Body of pancreas (tissue), 4 donors: ENCODE measurements around the gene KLHL18.

Experiments used
- POLR2A ChIP-seq, 3 donors: fragments of 450-650 bp; IDR thresholded peaks; one replicate each; pipeline ENCODE4 v1.6.1; 2016; ENCODE audit warnings: antibody characterized with exemption in 3 of 3, mild to moderate bottlenecking in 2 of 3
- TF ChIP-seq, protein P1 (sequence below), 7 experiments: fragments of 450-650 bp in 4 of 7; fragments of 200-600 bp in 3 of 7; sonication (generic) in 3 of 7; IDR thresholded peaks; one replicate each; pipeline ENCODE4 v1.5.1; 2016 to 2019; ENCODE audit warnings: antibody characterized with exemption in 7 of 7

GRCh38 chr3:47250309-47251060 lies 32.3 kb upstream of the KLHL18 start:
- TF ChIP-seq, protein P1, sequence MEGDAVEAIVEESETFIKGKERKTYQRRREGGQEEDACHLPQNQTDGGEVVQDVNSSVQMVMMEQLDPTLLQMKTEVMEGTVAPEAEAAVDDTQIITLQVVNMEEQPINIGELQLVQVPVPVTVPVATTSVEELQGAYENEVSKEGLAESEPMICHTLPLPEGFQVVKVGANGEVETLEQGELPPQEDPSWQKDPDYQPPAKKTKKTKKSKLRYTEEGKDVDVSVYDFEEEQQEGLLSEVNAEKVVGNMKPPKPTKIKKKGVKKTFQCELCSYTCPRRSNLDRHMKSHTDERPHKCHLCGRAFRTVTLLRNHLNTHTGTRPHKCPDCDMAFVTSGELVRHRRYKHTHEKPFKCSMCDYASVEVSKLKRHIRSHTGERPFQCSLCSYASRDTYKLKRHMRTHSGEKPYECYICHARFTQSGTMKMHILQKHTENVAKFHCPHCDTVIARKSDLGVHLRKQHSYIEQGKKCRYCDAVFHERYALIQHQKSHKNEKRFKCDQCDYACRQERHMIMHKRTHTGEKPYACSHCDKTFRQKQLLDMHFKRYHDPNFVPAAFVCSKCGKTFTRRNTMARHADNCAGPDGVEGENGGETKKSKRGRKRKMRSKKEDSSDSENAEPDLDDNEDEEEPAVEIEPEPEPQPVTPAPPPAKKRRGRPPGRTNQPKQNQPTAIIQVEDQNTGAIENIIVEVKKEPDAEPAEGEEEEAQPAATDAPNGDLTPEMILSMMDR (IDR thresholded peaks at IDR 0.05): peak; percentile 7 to 49 (median 36)
- no peak for TF ChIP-seq POLR2A (IDR thresholded peaks at IDR 0.05)
